Glutamatergic neuron (in vitro differentiated cells): ENCODE data around the gene PRSS21. TPM values are rescaled to one million over a fixed set of nuclear protein-coding genes. Genes with fewer than 3 reads are reported as not detected.
A peak's percentile ranks its signal among the peaks of the same experiment; 100 is the strongest.

Source experiments
- DNase-seq: peaks from one replicate; pipeline ENCODE4 v3.0.0; 2022
- H3K27ac Mint-ChIP-seq: one replicate; pipeline ENCODE4 v1.8.0; 2020; ENCODE audit warnings: mild to moderate bottlenecking, mixed read lengths, inconsistent platforms; ENCODE audit not compliant: unreplicated experiment
- H3K27me3 Mint-ChIP-seq: one replicate; pipeline ENCODE4 v1.8.0; 2020; ENCODE audit warnings: mild to moderate bottlenecking, moderate library complexity, mixed read lengths, inconsistent platforms; ENCODE audit not compliant: unreplicated experiment
- H3K36me3 Mint-ChIP-seq: one replicate; pipeline ENCODE4 v1.8.0; 2020; ENCODE audit warnings: mild to moderate bottlenecking, mixed read lengths, inconsistent platforms; ENCODE audit not compliant: unreplicated experiment
- H3K4me1 Mint-ChIP-seq: one replicate; pipeline ENCODE4 v1.8.0; 2020; ENCODE audit warnings: mild to moderate bottlenecking, low read depth, mixed read lengths, inconsistent platforms; ENCODE audit not compliant: unreplicated experiment
- H3K4me3 Mint-ChIP-seq: one replicate; pipeline ENCODE4 v1.8.0; 2020; ENCODE audit warnings: mild to moderate bottlenecking, mixed read lengths, inconsistent platforms; ENCODE audit not compliant: unreplicated experiment
- H3K9me3 Mint-ChIP-seq: one replicate; pipeline ENCODE4 v1.8.0; 2020; ENCODE audit warnings: mild to moderate bottlenecking, moderate library complexity, mixed read lengths, inconsistent platforms; ENCODE audit not compliant: unreplicated experiment
- total RNA-seq: library from RNA; stranded (reverse); fragmentation: NEBNext Ultra II Directional; extraction: Animal tissue kit (Norgen Biotek cat#: 25700); gene quantifications from one replicate; pipeline ENCODE4 v1.2.1, GENCODE V29; 2021; ENCODE audit not compliant: unreplicated experiment
- TF ChIP-seq, protein P1 (sequence below): fragments of 200-600 bp; sonication (generic); IDR thresholded peaks from one replicate; pipeline ENCODE4 v1.5.0; 2021; ENCODE audit not compliant: partially characterized antibody, unreplicated experiment

The PRSS21 gene
- total RNA-seq, 1 donor from 2014 or later = not detected

GRCh38 chr16:2782583-2783351, 34.3 kb upstream of the PRSS21 start:
- Mint-ChIP-seq H3K27me3 (peaks cover 11% of the 10 kb centered on the region), H3K4me3 (no peak overlapping the region), H3K4me1 (peaks cover 5% of the 10 kb centered on the region), H3K36me3 (no peaks in the 10 kb centered on the region), H3K27ac (no peak overlapping the region), H3K9me3 (peaks cover 5% of the 10 kb centered on the region)
- DNase-seq = no peak
- TF ChIP-seq, protein P1, sequence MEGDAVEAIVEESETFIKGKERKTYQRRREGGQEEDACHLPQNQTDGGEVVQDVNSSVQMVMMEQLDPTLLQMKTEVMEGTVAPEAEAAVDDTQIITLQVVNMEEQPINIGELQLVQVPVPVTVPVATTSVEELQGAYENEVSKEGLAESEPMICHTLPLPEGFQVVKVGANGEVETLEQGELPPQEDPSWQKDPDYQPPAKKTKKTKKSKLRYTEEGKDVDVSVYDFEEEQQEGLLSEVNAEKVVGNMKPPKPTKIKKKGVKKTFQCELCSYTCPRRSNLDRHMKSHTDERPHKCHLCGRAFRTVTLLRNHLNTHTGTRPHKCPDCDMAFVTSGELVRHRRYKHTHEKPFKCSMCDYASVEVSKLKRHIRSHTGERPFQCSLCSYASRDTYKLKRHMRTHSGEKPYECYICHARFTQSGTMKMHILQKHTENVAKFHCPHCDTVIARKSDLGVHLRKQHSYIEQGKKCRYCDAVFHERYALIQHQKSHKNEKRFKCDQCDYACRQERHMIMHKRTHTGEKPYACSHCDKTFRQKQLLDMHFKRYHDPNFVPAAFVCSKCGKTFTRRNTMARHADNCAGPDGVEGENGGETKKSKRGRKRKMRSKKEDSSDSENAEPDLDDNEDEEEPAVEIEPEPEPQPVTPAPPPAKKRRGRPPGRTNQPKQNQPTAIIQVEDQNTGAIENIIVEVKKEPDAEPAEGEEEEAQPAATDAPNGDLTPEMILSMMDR = no peak

- DNase-seq = no peak
- no peak overlapping the region for H3K4me3 Mint-ChIP-seq
- H3K9me3 Mint-ChIP-seq = peaks cover 3% of the 10 kb centered on the region
- TF ChIP-seq, protein P1 = no peak
- H3K27me3 Mint-ChIP-seq = peaks cover under 1% of the 10 kb centered on the region
- no peaks in the 10 kb centered on the region for H3K36me3 Mint-ChIP-seq
- no peak overlapping the region for H3K27ac Mint-ChIP-seq
- no peaks in the 10 kb centered on the region for H3K4me1 Mint-ChIP-seq
These were observed 33.3 kb upstream of the PRSS21 start for GRCh38 chr16:2783581-2784357.

GRCh38 chr16:2784358-2785100, 32.5 kb upstream of the PRSS21 start:
- no peak for DNase-seq
- H3K27me3 Mint-ChIP-seq = no peaks in the 10 kb centered on the region
- H3K27ac Mint-ChIP-seq = no peak overlapping the region
- TF ChIP-seq, protein P1 = no peak
- peaks cover 3% of the 10 kb centered on the region for H3K9me3 Mint-ChIP-seq
- H3K4me3 Mint-ChIP-seq = no peak overlapping the region
- peaks cover under 1% of the 10 kb centered on the region for H3K4me1 Mint-ChIP-seq
- H3K36me3 Mint-ChIP-seq = no peaks in the 10 kb centered on the region

DNA sequence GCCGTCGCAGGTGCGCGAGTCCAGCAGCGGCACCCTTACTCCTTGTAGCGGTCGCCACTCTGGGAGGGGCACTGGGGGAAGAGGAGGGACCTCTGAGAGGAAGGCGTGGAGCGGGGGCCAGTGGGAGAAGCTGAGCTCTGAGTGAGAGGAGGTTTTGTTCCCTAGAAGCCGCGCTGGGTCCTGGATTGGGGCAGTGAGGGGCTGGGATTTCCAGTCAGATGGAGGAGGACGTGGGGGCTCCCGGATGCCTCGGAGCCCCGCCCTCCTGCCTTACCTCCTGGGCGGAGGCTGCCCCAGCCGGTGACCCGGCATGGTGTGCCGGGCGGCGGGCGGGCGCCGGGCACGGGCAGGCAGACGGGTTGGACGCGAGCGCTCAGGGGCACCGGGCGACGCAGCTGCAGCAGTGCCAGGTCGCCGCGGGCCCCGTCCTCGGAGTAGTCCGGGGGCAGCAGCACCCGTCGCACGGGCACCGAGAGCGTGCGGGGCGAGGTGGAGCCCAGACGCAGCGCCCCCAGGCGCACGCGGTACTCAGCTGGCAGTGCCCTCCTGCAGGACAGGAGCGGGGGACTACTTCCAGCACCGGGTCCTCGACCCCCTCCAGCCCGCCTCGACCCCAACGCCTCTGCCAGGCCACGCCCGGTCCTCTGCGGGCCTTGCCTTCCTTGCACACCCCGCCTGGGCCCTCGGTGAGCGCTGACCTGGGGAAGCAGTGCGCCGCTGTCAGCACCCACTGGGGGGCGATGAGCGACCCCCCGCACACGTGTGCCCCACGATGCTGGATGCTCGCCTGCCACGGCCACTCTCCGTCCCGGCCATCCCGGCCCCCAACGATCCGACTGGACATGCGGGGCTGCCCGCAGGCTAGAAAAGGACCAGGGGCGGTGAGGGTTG, 31.7 kb upstream of the PRSS21 start:
- Mint-ChIP-seq H3K4me3 (no peak overlapping the region), H3K27ac (no peak overlapping the region), H3K36me3 (no peaks in the 10 kb centered on the region), H3K27me3 (no peaks in the 10 kb centered on the region), H3K9me3 (peaks cover 3% of the 10 kb centered on the region), H3K4me1 (peaks cover 5% of the 10 kb centered on the region)
- TF ChIP-seq, protein P1 = peak; percentile 22
- no peak for DNase-seq
